Myocyte (in vitro differentiated cells): Measurements from ENCODE around the gene NEDD8. TPM values are rescaled to one million over a fixed set of nuclear protein-coding genes. Genes with fewer than 3 reads are reported as not detected.

Experiments
- DNase-seq: peaks from one replicate; pipeline ENCODE4 v3.0.0-alpha.2; 2012; ENCODE audit warnings: low read depth
- polyA plus RNA-seq: library from polyadenylated mRNA; unstranded; fragments of >200 nt; gene quantifications from one replicate; pipeline ENCODE4 v1.2.1, GENCODE V29; 2012; ENCODE audit warnings: missing spikeins
- total RNA-seq: library from RNA; depleted of rRNA; stranded (reverse); fragments of >200 nt; gene quantifications from 2 replicates; pipeline ENCODE4 v1.2.3, GENCODE V29; 2014

Gene NEDD8
- total RNA-seq = 196 and 233 TPM in 2 replicates
- polyA plus RNA-seq = 468 TPM

GRCh38 chr14:24232121-24232644, at the start of gene NEDD8:
Gene NEDD8 (minus strand): TSS chr14:24232367. CDS start chr14:24232267, 100 bp downstream.
- peak; percentile 93 for DNase-seq

- DNase-seq = no peak
Measured at GRCh38 chr14:24281636-24282035, 49.5 kb upstream of the NEDD8 start.

GRCh38 chr14:24280797-24281460, 48.8 kb upstream of the NEDD8 start:
- no peak for DNase-seq

GRCh38 chr14:24279301-24280186, 47.4 kb upstream of the NEDD8 start:
- peak; percentile 47 for DNase-seq

- no peak for DNase-seq
Measured at GRCh38 chr14:24278424-24278823, 46.3 kb upstream of the NEDD8 start.

GRCh38 chr14:24277606-24278321, 45.6 kb upstream of the NEDD8 start:
- DNase-seq = no peak

- DNase-seq = no peak
Measured at GRCh38 chr14:24277071-24277470, 44.9 kb upstream of the NEDD8 start.

- DNase-seq = no peak
Measured at GRCh38 chr14:24274101-24274543, 42.0 kb upstream of the NEDD8 start.

GRCh38 chr14:24273422-24273998, 41.3 kb upstream of the NEDD8 start:
- DNase-seq = no peak

GRCh38 chr14:24272467-24272866, 40.3 kb upstream of the NEDD8 start:
- no peak for DNase-seq

GRCh38 chr14:24271834-24272263, 39.7 kb upstream of the NEDD8 start:
- DNase-seq = no peak

- peak; percentile 89 for DNase-seq
Measured at GRCh38 chr14:24271134-24271833, 39.1 kb upstream of the NEDD8 start, which contains the start of gene RABGGTA. Gene RABGGTA (minus strand): TSS chr14:24271597. CDS start chr14:24271115, 482 bp downstream.

GRCh38 chr14:24270537-24271133, 38.5 kb upstream of the NEDD8 start:
- no peak for DNase-seq

GRCh38 chr14:24269910-24270536, 37.9 kb upstream of the NEDD8 start:
- no peak for DNase-seq

- DNase-seq = no peak
Measured at GRCh38 chr14:24269368-24269767, 37.2 kb upstream of the NEDD8 start.

GRCh38 chr14:24268225-24268624, 36.1 kb upstream of the NEDD8 start:
- DNase-seq = no peak

GRCh38 chr14:24267516-24267915, 35.3 kb upstream of the NEDD8 start:
- DNase-seq = no peak

GRCh38 chr14:24266344-24267244, 34.4 kb upstream of the NEDD8 start:
- no peak for DNase-seq
